Caco-2 (cell line): ENCODE data around the gene TBX2. TPM values are rescaled to one million over a fixed set of nuclear protein-coding genes. Genes with fewer than 3 reads are reported as not detected.

Source experiments
- BruUV-seq: library from RNA; stranded (reverse); fragments of 400-500 nt; replicated peaks from 2 replicates; lab custom pipeline; 2021; lab: Mats Ljungman, UMichigan
- CTCF ChIA-PET: fragments of 300-600 bp; sonication (Branson Sonifier 250); formaldehyde crosslinking; loops from one replicate; lab custom pipeline; 2022; ENCODE audit warnings: antibody characterized with exemption; lab: Charles Lee
- POLR2A ChIA-PET: fragments of 300-600 bp; sonication (Branson Sonifier 250); formaldehyde crosslinking; loops from one replicate; lab custom pipeline; 2022; ENCODE audit warnings: antibody characterized with exemption; lab: Charles Lee
- DNase-seq, 2 experiments: peaks; one replicate each; pipeline versions ENCODE4 v3.0.0 to v3.0.0-alpha.2; 2020 to 2022
- H3K27me3 ChIP-seq: replicated peaks from 2 replicates; pipeline ENCODE4 v1.6.0; 2011; ENCODE audit warnings: low read length; ENCODE audit not compliant: control insufficient read depth, insufficient read depth
- H3K36me3 ChIP-seq: 2 replicates; pipeline ENCODE4 v1.5.1; 2011; ENCODE audit warnings: low read length; ENCODE audit not compliant: control insufficient read depth, insufficient read depth
- H3K4me1 ChIP-seq: fragments of 250-450 bp; sonication (Bioruptor Pico); 2 replicates; pipeline ENCODE4 v1.5.1; 2020; ENCODE audit warnings: mild to moderate bottlenecking
- H3K4me3 ChIP-seq: 2 replicates; pipeline ENCODE4 v1.5.1; 2011; ENCODE audit warnings: low read depth, mild to moderate bottlenecking, control low read depth, low read length
- H3K9me3 ChIP-seq: fragments of 250-450 bp; sonication (Bioruptor Pico); 2 replicates; pipeline ENCODE4 v1.5.1; 2020; ENCODE audit warnings: mild to moderate bottlenecking, moderate library complexity
- H3K27ac Mint-ChIP-seq: one replicate; pipeline ENCODE4 v1.8.0; 2022; ENCODE audit warnings: mixed read lengths; ENCODE audit not compliant: unreplicated experiment
- H3K27me3 Mint-ChIP-seq: one replicate; pipeline ENCODE4 v1.8.0; 2022; ENCODE audit warnings: mixed read lengths; ENCODE audit not compliant: insufficient read depth, unreplicated experiment
- H3K36me3 Mint-ChIP-seq: one replicate; pipeline ENCODE4 v1.8.0; 2022; ENCODE audit warnings: mild to moderate bottlenecking, mixed read lengths; ENCODE audit not compliant: insufficient read depth, unreplicated experiment
- H3K4me1 Mint-ChIP-seq: one replicate; pipeline ENCODE4 v1.8.0; 2022; ENCODE audit warnings: low read depth, mixed read lengths; ENCODE audit not compliant: unreplicated experiment
- H3K4me3 Mint-ChIP-seq: one replicate; pipeline ENCODE4 v1.8.0; 2022; ENCODE audit warnings: mild to moderate bottlenecking, moderate library complexity, mixed read lengths; ENCODE audit not compliant: unreplicated experiment
- H3K9me3 Mint-ChIP-seq: one replicate; pipeline ENCODE4 v1.8.0; 2022; ENCODE audit warnings: mixed read lengths; ENCODE audit not compliant: unreplicated experiment
- CTCF ChIP-seq, 2 experiments: fragments of 200-600 bp in 1 of 2; IDR thresholded peaks; 1 replicate in 1 of 2; 2 replicates in 1 of 2; pipeline versions ENCODE4 v1.5.1 to v1.8.0; 2011 to 2022; ENCODE audit warnings: antibody characterized with exemption in 1 of 2, control low read depth in 1 of 2, inconsistent platforms in 1 of 2, low read depth in 1 of 2, low read length in 1 of 2, mild to moderate bottlenecking in 1 of 2, moderate library complexity in 1 of 2; ENCODE audit not compliant: insufficient read depth in 1 of 2, severe bottlenecking in 1 of 2, unreplicated experiment in 1 of 2
- intact Hi-C: fragments of 100-400 bp; cut with micrococcal nuclease; formaldehyde crosslinking; loops from one replicate; pipeline ENCODE4 v1.10.0; 2022; ENCODE audit not compliant: unreplicated experiment
- total RNA-seq: library from RNA; stranded (reverse); gene quantifications from 2 replicates; pipeline ENCODE4 v1.2.3, GENCODE V29; 2022

The TBX2 gene
- total RNA-seq, 1 experiment from 2014 or later: 8.9 TPM

GRCh38 chr17:61368832-61369450, 30.7 kb upstream of the TBX2 start:
- no peak for DNase-seq
- Mint-ChIP-seq H3K27me3 (no peaks in the 10 kb centered on the region), H3K27ac (no peak overlapping the region), H3K9me3 (no peaks in the 10 kb centered on the region), H3K36me3 (peaks cover 8% of the 10 kb centered on the region), H3K4me1 (no peaks in the 10 kb centered on the region), H3K4me3 (no peak overlapping the region)
- no TSS peak for BruUV-seq
- intact Hi-C loops: no loop called here
- no peaks in the 10 kb centered on the region for H3K36me3 ChIP-seq
- H3K4me1 ChIP-seq: no peaks in the 10 kb centered on the region
- no peaks in the 10 kb centered on the region for H3K9me3 ChIP-seq
- H3K4me3 ChIP-seq: no peak overlapping the region
- TF ChIP-seq CTCF (IDR thresholded peaks at IDR 0.05; ENCODE audit: insufficient read depth in 1 of 2, low read depth in 1 of 2, low read length in 1 of 2, severe bottlenecking in 1 of 2, unreplicated experiment in 1 of 2): no peak
- no peaks in the 10 kb centered on the region for H3K27me3 ChIP-seq
- ChIA-PET CTCF (interaction anchor here (0.5 to 0.6 kb wide), 2 partner anchors 17 to 232 kb away, joined by 3 read pairs; no protein-coding TSS in a partner anchor), POLR2A (no interaction called here)

- intact Hi-C loops: no loop called here
- Histone ChIP-seq H3K4me1 (no peaks in the 10 kb centered on the region), H3K9me3 (no peaks in the 10 kb centered on the region), H3K36me3 (no peaks in the 10 kb centered on the region), H3K27me3 (no peaks in the 10 kb centered on the region), H3K4me3 (no peak overlapping the region)
- no TSS peak for BruUV-seq
- Mint-ChIP-seq H3K9me3 (no peaks in the 10 kb centered on the region), H3K4me3 (no peak overlapping the region), H3K27me3 (no peaks in the 10 kb centered on the region), H3K4me1 (no peaks in the 10 kb centered on the region), H3K36me3 (peaks cover 6% of the 10 kb centered on the region), H3K27ac (no peak overlapping the region)
- TF ChIP-seq CTCF (IDR thresholded peaks at IDR 0.05; ENCODE audit: insufficient read depth in 1 of 2, low read depth in 1 of 2, low read length in 1 of 2, severe bottlenecking in 1 of 2, unreplicated experiment in 1 of 2): no peak
- DNase-seq: no peak
- POLR2A ChIA-PET: no interaction called here
- CTCF ChIA-PET: no interaction called here
Observed at GRCh38 chr17:61369751-61370150, 29.9 kb upstream of the TBX2 start.

GRCh38 chr17:61371179-61371578, 28.5 kb upstream of the TBX2 start:
- Histone ChIP-seq H3K4me1 (no peaks in the 10 kb centered on the region), H3K4me3 (no peak overlapping the region), H3K9me3 (no peaks in the 10 kb centered on the region), H3K27me3 (no peaks in the 10 kb centered on the region), H3K36me3 (no peaks in the 10 kb centered on the region)
- no TSS peak for BruUV-seq
- Mint-ChIP-seq H3K27me3 (no peaks in the 10 kb centered on the region), H3K36me3 (peaks cover 6% of the 10 kb centered on the region), H3K4me3 (no peak overlapping the region), H3K27ac (no peak overlapping the region), H3K4me1 (no peaks in the 10 kb centered on the region), H3K9me3 (no peaks in the 10 kb centered on the region)
- POLR2A ChIA-PET: no interaction called here
- CTCF ChIA-PET: no interaction called here
- DNase-seq: no peak
- TF ChIP-seq CTCF (IDR thresholded peaks at IDR 0.05; ENCODE audit: insufficient read depth in 1 of 2, low read depth in 1 of 2, low read length in 1 of 2, severe bottlenecking in 1 of 2, unreplicated experiment in 1 of 2): no peak
- intact Hi-C loops: no loop called here
